Thyroid gland (tissue), 4 donors: ENCODE results near the gene MSH3.

Experiments
- POLR2A ChIP-seq, 2 donors: fragments of 450-650 bp; IDR thresholded peaks; one replicate each; pipeline ENCODE4 v1.6.1; 2017; ENCODE audit warnings: antibody characterized with exemption in 2 of 2, mild to moderate bottlenecking in 2 of 2, moderate library complexity in 1 of 2
- TF ChIP-seq, protein P1 (sequence below), 6 experiments: fragments of 200-600 bp in 3 of 6; fragments of 450-650 bp in 3 of 6; sonication (generic) in 3 of 6; IDR thresholded peaks; one replicate each; pipeline ENCODE4 v1.5.1; 2016 to 2019; ENCODE audit warnings: antibody characterized with exemption in 6 of 6, mild to moderate bottlenecking in 2 of 6, inconsistent platforms in 1 of 6, moderate library complexity in 1 of 6

DNA sequence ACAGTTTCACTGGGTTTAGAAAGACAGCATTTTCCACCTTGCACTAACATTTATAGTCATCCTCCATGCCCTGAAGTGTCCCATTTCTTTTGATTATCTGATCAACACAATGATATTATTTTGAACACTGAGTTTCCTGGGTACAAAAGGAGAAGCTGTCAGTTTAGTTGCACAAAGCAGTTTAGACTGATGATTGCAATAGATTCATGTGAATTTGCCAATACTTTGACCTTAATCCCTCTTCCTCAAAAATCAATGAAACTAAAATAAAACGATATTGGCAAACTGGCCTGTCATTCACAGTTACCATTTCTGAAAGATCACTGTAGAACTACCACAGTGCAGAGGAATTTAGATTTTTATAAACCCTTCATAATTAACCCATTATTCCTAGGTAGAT is 271.5 kb downstream of the MSH3 start:
- TF ChIP-seq, protein P1, sequence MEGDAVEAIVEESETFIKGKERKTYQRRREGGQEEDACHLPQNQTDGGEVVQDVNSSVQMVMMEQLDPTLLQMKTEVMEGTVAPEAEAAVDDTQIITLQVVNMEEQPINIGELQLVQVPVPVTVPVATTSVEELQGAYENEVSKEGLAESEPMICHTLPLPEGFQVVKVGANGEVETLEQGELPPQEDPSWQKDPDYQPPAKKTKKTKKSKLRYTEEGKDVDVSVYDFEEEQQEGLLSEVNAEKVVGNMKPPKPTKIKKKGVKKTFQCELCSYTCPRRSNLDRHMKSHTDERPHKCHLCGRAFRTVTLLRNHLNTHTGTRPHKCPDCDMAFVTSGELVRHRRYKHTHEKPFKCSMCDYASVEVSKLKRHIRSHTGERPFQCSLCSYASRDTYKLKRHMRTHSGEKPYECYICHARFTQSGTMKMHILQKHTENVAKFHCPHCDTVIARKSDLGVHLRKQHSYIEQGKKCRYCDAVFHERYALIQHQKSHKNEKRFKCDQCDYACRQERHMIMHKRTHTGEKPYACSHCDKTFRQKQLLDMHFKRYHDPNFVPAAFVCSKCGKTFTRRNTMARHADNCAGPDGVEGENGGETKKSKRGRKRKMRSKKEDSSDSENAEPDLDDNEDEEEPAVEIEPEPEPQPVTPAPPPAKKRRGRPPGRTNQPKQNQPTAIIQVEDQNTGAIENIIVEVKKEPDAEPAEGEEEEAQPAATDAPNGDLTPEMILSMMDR (IDR thresholded peaks at IDR 0.05), result no peak
- TF ChIP-seq POLR2A (IDR thresholded peaks at IDR 0.05), result no peak
